Measurements from ENCODE around the gene CDHR3. TPM values are rescaled to one million over a fixed set of nuclear protein-coding genes. Genes with fewer than 3 reads are reported as not detected.

Gene CDHR3
- total and polyA plus RNA-seq, 2 of the 8 experiments (the other 6 are each of a cell fraction or from before 2014, with no cell fraction given) = 6.4 to 6.8 TPM

- no peak overlapping the region for H2AK5ac ChIP-seq (ENCODE audit: low read depth, low read length)
- H3K9me3 ChIP-seq (ENCODE audit: insufficient read depth in 2 of 2, low read depth in 1 of 2, low read length in 1 of 2) = no peaks in the 10 kb centered on the region
- no peak overlapping the region for H2BK15ac ChIP-seq (ENCODE audit: low read length)
- 91% methylated on average over 4 of the region's 4 CpGs; no CpG with 5 or more reads in 1 of the 2 experiments for WGBS, 2 experiments (ENCODE audit: extremely low coverage in 1 of 2, insufficient coverage in 1 of 2, insufficient read length in 1 of 2, insufficient replicate concordance in 2 of 2, low coverage in 1 of 2, low lambda C conversion rate in 2 of 2, missing lambda C conversion rate in 1 of 2)
- no peaks in the 10 kb centered on the region for H3K23me2 ChIP-seq (ENCODE audit: low read depth, low read length)
- no peak overlapping the region for H3K23ac ChIP-seq (ENCODE audit: insufficient read length)
- no peaks in the 10 kb centered on the region for H3K79me1 ChIP-seq (ENCODE audit: low read depth, low read length)
- H4K5ac ChIP-seq (ENCODE audit: insufficient read length, low read depth, low read length) = no peak overlapping the region
- H2BK20ac ChIP-seq (ENCODE audit: low read length) = no peak overlapping the region
- DNase-seq (ENCODE audit: low read depth in 1 of 2, low spot score in 2 of 2) (no peak), FAIRE-seq (no peak)
- H3K36me3 ChIP-seq (ENCODE audit: control insufficient read depth in 2 of 4, insufficient read depth in 4 of 4, low read length in 3 of 4) = no peaks in the 10 kb centered on the region
- CTCF ChIA-PET (ENCODE audit: partially characterized antibody) = interaction anchor here (0.6 to 6.2 kb wide), 9 partner anchors 11 to 412 kb away, joined by 3 to 38 read pairs (median 4); no protein-coding TSS in a partner anchor
- no peak overlapping the region for H2BK12ac ChIP-seq (ENCODE audit: low read depth, low read length)
- peaks cover 0 to 6% (median 3%) of the 10 kb centered on the region in 4 experiments; a peak in 2 of 7 replicates for H3K4me1 ChIP-seq (replicated peaks in 1 of 4; ENCODE audit: control insufficient read depth in 3 of 4, insufficient read depth in 4 of 4, low read length in 3 of 4)
- no peaks in the 10 kb centered on the region for H4K20me1 ChIP-seq (replicated peaks in 1 of 2; ENCODE audit: control insufficient read depth in 1 of 2, insufficient read depth in 2 of 2, low read length in 2 of 2)
- H2AFZ ChIP-seq (ENCODE audit: low read length) = no peak overlapping the region
- POLR2A ChIA-PET (ENCODE audit: partially characterized antibody) = no interaction called here
- H3K27ac ChIP-seq (ENCODE audit: low read depth, low read length) = no peak overlapping the region
- H3K4ac ChIP-seq (replicated peaks; ENCODE audit: insufficient read length, low read depth, low read length) = no peak overlapping the region
- no peak overlapping the region for H3K18ac ChIP-seq (ENCODE audit: extremely low read depth, low read length)
- no peak overlapping the region for H3K9ac ChIP-seq (replicated peaks in 1 of 4; ENCODE audit: extremely low read depth in 1 of 4, low read depth in 3 of 4, low read length in 3 of 4)
- no peaks in the 10 kb centered on the region for H3K79me2 ChIP-seq (ENCODE audit: control insufficient read depth in 1 of 2, insufficient read depth in 2 of 2, low read length in 2 of 2)
- H2BK5ac ChIP-seq (ENCODE audit: low read depth, low read length) = no peak overlapping the region
- no peak overlapping the region for H3K56ac ChIP-seq (replicated peaks; ENCODE audit: insufficient read length, low read depth, low read length)
- H3K4me2 ChIP-seq (ENCODE audit: insufficient read depth in 1 of 2, low read depth in 2 of 2, low read length in 2 of 2) = no peak overlapping the region
- no peaks in the 10 kb centered on the region for H3K27me3 ChIP-seq (replicated peaks in 1 of 4; ENCODE audit: control insufficient read depth in 3 of 4, extremely low read depth in 1 of 4, insufficient read depth in 3 of 4, low read length in 3 of 4)
- no peak overlapping the region for H3K14ac ChIP-seq (ENCODE audit: insufficient read length)
- no peak overlapping the region for H2BK120ac ChIP-seq (replicated peaks; ENCODE audit: low read depth, low read length)
- TF ChIP-seq EGR1 (IDR thresholded peaks at IDR 0.05; ENCODE audit: borderline replicate concordance, low read depth, low read length) = no peak
- no peak overlapping the region for H4K8ac ChIP-seq (ENCODE audit: extremely low read depth, insufficient read depth, low read length)
- no peak overlapping the region for H4K91ac ChIP-seq (replicated peaks; ENCODE audit: insufficient read length, low read length)
- no peak overlapping the region for H3K4me3 ChIP-seq (ENCODE audit: extremely low read depth in 1 of 4, insufficient read depth in 2 of 4, low read depth in 3 of 4, low read length in 4 of 4)
Observed at GRCh38 chr7:106068538-106068961, 105.5 kb downstream of the CDHR3 start.
